H1 (cell line): Measurements from ENCODE around the gene HDGFL3. TPM values are rescaled to one million over a fixed set of nuclear protein-coding genes. Genes with fewer than 3 reads are reported as not detected.

Experiments used
- CTCF ChIA-PET: fragments of 300-600 bp; sonication (Branson Sonifier 250); formaldehyde crosslinking; loops from one replicate; lab custom pipeline; 2021; ENCODE audit not compliant: partially characterized antibody; lab: Charles Lee
- POLR2A ChIA-PET: fragments of 300-600 bp; sonication (Branson Sonifier 250); formaldehyde crosslinking; loops from one replicate; lab custom pipeline; 2021; ENCODE audit warnings: inconsistent platforms; ENCODE audit not compliant: partially characterized antibody; lab: Charles Lee
- DNase-seq, 2 experiments: peaks; one replicate each; pipeline versions ENCODE4 v3.0.0 to v3.0.0-alpha.2; 2010 to 2022; ENCODE audit warnings: low spot score in 2 of 2, low read depth in 1 of 2, mixed read lengths in 1 of 2
- FAIRE-seq: peaks from 2 replicates; lab custom pipeline; 2011; peaks lifted over from hg19 to GRCh38; lab: Jason Lieb, UNC
- H2AFZ ChIP-seq: 2 replicates; pipeline ENCODE4 v1.8.1; 2012; ENCODE audit warnings: low read length, inconsistent platforms
- H2AK5ac ChIP-seq: 2 replicates; pipeline ENCODE4 v1.6.1; 2013; ENCODE audit warnings: low read depth, low read length
- H2BK120ac ChIP-seq: replicated peaks from 2 replicates; pipeline ENCODE3; 2013; ENCODE audit warnings: low read depth, low read length, inconsistent platforms
- H2BK12ac ChIP-seq: 2 replicates; pipeline ENCODE4 v1.6.1; 2013; ENCODE audit warnings: low read depth, low read length
- H2BK15ac ChIP-seq: 2 replicates; pipeline ENCODE4 v1.6.1; 2013; ENCODE audit warnings: low read length
- H2BK20ac ChIP-seq: 2 replicates; pipeline ENCODE4 v1.6.1; 2013; ENCODE audit warnings: low read length
- H2BK5ac ChIP-seq: 2 replicates; pipeline ENCODE4 v1.6.1; 2013; ENCODE audit warnings: low read depth, low read length
- H3K14ac ChIP-seq: 2 replicates; pipeline ENCODE4 v1.6.1; 2013; ENCODE audit warnings: inconsistent platforms; ENCODE audit not compliant: insufficient read length
- H3K18ac ChIP-seq: 2 replicates; pipeline ENCODE4 v1.6.1; 2013; ENCODE audit warnings: low read length; ENCODE audit errors: extremely low read depth
- H3K23ac ChIP-seq: 2 replicates; pipeline ENCODE4 v1.6.1; 2013; ENCODE audit warnings: inconsistent platforms; ENCODE audit not compliant: insufficient read length
- H3K23me2 ChIP-seq: 2 replicates; pipeline ENCODE4 v1.6.1; 2013; ENCODE audit warnings: low read depth, low read length
- H3K27ac ChIP-seq: 2 replicates; pipeline ENCODE4 v1.6.1; 2011; ENCODE audit warnings: low read depth, low read length, inconsistent platforms
- H3K27me3 ChIP-seq, 4 experiments: replicated peaks in 1 of 4; 1 replicate in 1 of 4; 2 replicates in 3 of 4; pipeline versions ENCODE4 v1.6.1 to v1.8.1; 2011 to 2013; ENCODE audit warnings: low read length in 3 of 4, mild to moderate bottlenecking in 3 of 4, inconsistent platforms in 2 of 4, mixed read lengths in 2 of 4, moderate library complexity in 1 of 4; ENCODE audit not compliant: control insufficient read depth in 3 of 4, insufficient read depth in 3 of 4; ENCODE audit errors: extremely low read depth in 1 of 4
- H3K36me3 ChIP-seq, 4 experiments: 2 replicates each; pipeline versions ENCODE4 v1.6.1 to v1.8.1; 2011 to 2013; ENCODE audit warnings: mild to moderate bottlenecking in 4 of 4, low read length in 3 of 4, moderate library complexity in 2 of 4, control low read depth in 1 of 4, inconsistent platforms in 1 of 4; ENCODE audit not compliant: insufficient read depth in 4 of 4, control insufficient read depth in 2 of 4
- H3K4ac ChIP-seq: replicated peaks from 2 replicates; pipeline ENCODE3; 2013; ENCODE audit warnings: low read length, low read depth, mixed read lengths, inconsistent platforms; ENCODE audit not compliant: insufficient read length
- H3K4me1 ChIP-seq, 4 experiments: replicated peaks in 1 of 4; 1 replicate in 1 of 4; 2 replicates in 3 of 4; pipeline versions ENCODE4 v1.6.1 to v1.8.1; 2011 to 2013; ENCODE audit warnings: low read length in 3 of 4, inconsistent platforms in 2 of 4, mixed read lengths in 1 of 4; ENCODE audit not compliant: insufficient read depth in 4 of 4, control insufficient read depth in 3 of 4
- H3K4me2 ChIP-seq, 2 experiments: 2 replicates each; pipeline versions ENCODE4 v1.6.1 to v1.8.1; 2011 to 2013; ENCODE audit warnings: low read depth in 2 of 2, low read length in 2 of 2, control low read depth in 1 of 2, inconsistent platforms in 1 of 2, mild to moderate bottlenecking in 1 of 2; ENCODE audit not compliant: insufficient read depth in 1 of 2
- H3K4me3 ChIP-seq, 4 experiments: fragments of 200-600, 300-600 bp in 1 of 4; sonication (generic), shearing (Covaris generic), sonication (Bioruptor Twin) in 1 of 4; 2 replicates each; pipeline versions ENCODE4 v1.5.1 to v1.8.1; 2011 to 2016; ENCODE audit warnings: low read length in 4 of 4, low read depth in 3 of 4, control low read depth in 2 of 4, inconsistent platforms in 2 of 4, mild to moderate bottlenecking in 2 of 4, mixed read lengths in 1 of 4, moderate library complexity in 1 of 4; ENCODE audit not compliant: insufficient read depth in 2 of 4; ENCODE audit errors: extremely low read depth in 1 of 4
- H3K56ac ChIP-seq: replicated peaks from 2 replicates; pipeline ENCODE3; 2013; ENCODE audit warnings: low read depth, mild to moderate bottlenecking, mixed read lengths, low read length, inconsistent platforms; ENCODE audit not compliant: insufficient read length
- H3K79me1 ChIP-seq: 2 replicates; pipeline ENCODE4 v1.6.1; 2013; ENCODE audit warnings: low read depth, low read length, control low read depth
- H3K79me2 ChIP-seq, 2 experiments: 2 replicates each; pipeline versions ENCODE4 v1.6.1 to v1.8.1; 2012 to 2013; ENCODE audit warnings: low read length in 2 of 2, mild to moderate bottlenecking in 2 of 2, inconsistent platforms in 1 of 2; ENCODE audit not compliant: insufficient read depth in 2 of 2, control insufficient read depth in 1 of 2
- H3K9ac ChIP-seq, 4 experiments: replicated peaks in 1 of 4; 1 replicate in 1 of 4; 2 replicates in 3 of 4; pipeline versions ENCODE4 v1.6.1 to v1.8.1; 2011 to 2013; ENCODE audit warnings: low read depth in 3 of 4, low read length in 3 of 4, control low read depth in 2 of 4, mild to moderate bottlenecking in 2 of 4, moderate library complexity in 2 of 4, inconsistent platforms in 1 of 4; ENCODE audit errors: extremely low read depth in 1 of 4
- H3K9me3 ChIP-seq, 2 experiments: 2 replicates each; pipeline versions ENCODE4 v1.6.1 to v1.8.1; 2012 to 2013; ENCODE audit warnings: mild to moderate bottlenecking in 2 of 2, moderate library complexity in 2 of 2, control low read depth in 1 of 2, inconsistent platforms in 1 of 2, low read depth in 1 of 2, low read length in 1 of 2, mixed read lengths in 1 of 2; ENCODE audit not compliant: insufficient read depth in 2 of 2
- H4K20me1 ChIP-seq, 2 experiments: replicated peaks in 1 of 2; 2 replicates each; pipeline versions ENCODE3 to v1.8.1; 2011 to 2013; ENCODE audit warnings: inconsistent platforms in 2 of 2, low read length in 2 of 2, mild to moderate bottlenecking in 1 of 2; ENCODE audit not compliant: insufficient read depth in 2 of 2, control insufficient read depth in 1 of 2
- H4K5ac ChIP-seq: 2 replicates; pipeline ENCODE4 v1.6.1; 2013; ENCODE audit warnings: low read length, low read depth, mixed read lengths, inconsistent platforms; ENCODE audit not compliant: insufficient read length
- H4K8ac ChIP-seq: 2 replicates; pipeline ENCODE4 v1.8.0; 2013; ENCODE audit warnings: mild to moderate bottlenecking, moderate library complexity, low read length, inconsistent platforms; ENCODE audit not compliant: insufficient read depth; ENCODE audit errors: extremely low read depth
- H4K91ac ChIP-seq: replicated peaks from 2 replicates; pipeline ENCODE3; 2013; ENCODE audit warnings: low read length, mixed read lengths, inconsistent platforms; ENCODE audit not compliant: insufficient read length
- FOSL1 ChIP-seq: IDR thresholded peaks from 2 replicates; pipeline ENCODE4 v1.6.1; 2011; ENCODE audit warnings: mild to moderate bottlenecking, low read depth, low read length, moderate library complexity; ENCODE audit not compliant: insufficient read depth
- HDAC6 ChIP-seq: IDR thresholded peaks from one replicate; pipeline ENCODE4 v1.7.1; 2012; ENCODE audit warnings: low read depth, mild to moderate bottlenecking, inconsistent platforms, low read length, moderate library complexity
- JUND ChIP-seq: IDR thresholded peaks from 2 replicates; pipeline ENCODE4 v1.6.1; 2011; ENCODE audit warnings: mild to moderate bottlenecking, improper control_type of control experiment, low read length
- MAFK ChIP-seq: IDR thresholded peaks from 2 replicates; pipeline ENCODE4 v1.6.1; 2012; ENCODE audit warnings: low read depth, mild to moderate bottlenecking, improper control_type of control experiment, low read length
- NRF1 ChIP-seq: IDR thresholded peaks from 2 replicates; pipeline ENCODE4 v1.6.1; 2011; ENCODE audit warnings: mild to moderate bottlenecking, low read depth, low read length, improper control_type of control experiment
- PHF8 ChIP-seq: fragments of 200-600 bp; sonication (generic); conservative IDR thresholded peaks from 2 replicates; pipeline ENCODE4 v1.7.1; 2012; ENCODE audit warnings: low read depth, mild to moderate bottlenecking, inconsistent platforms, low read length, moderate library complexity
- RFX5 ChIP-seq: IDR thresholded peaks from 2 replicates; pipeline ENCODE4 v1.6.1; 2011; ENCODE audit warnings: low read depth, low read length, improper control_type of control experiment, borderline replicate concordance
- SIX5 ChIP-seq: IDR thresholded peaks from 2 replicates; pipeline ENCODE4 v1.6.1; 2011; ENCODE audit warnings: mild to moderate bottlenecking, low read depth, low read length
- SRF ChIP-seq: IDR thresholded peaks from 2 replicates; pipeline ENCODE4 v1.6.1; 2011; ENCODE audit warnings: mild to moderate bottlenecking, low read depth, low read length, moderate library complexity
- TAF1 ChIP-seq: IDR thresholded peaks from 2 replicates; pipeline ENCODE4 v1.6.1; 2011; ENCODE audit warnings: mild to moderate bottlenecking, low read depth, low read length
- TAF7 ChIP-seq: optimal IDR thresholded peaks from 2 replicates; pipeline ENCODE3; 2011; ENCODE audit warnings: low read depth, mild to moderate bottlenecking, inconsistent platforms, low read length, moderate library complexity, borderline replicate concordance
- YY1 ChIP-seq: IDR thresholded peaks from 2 replicates; pipeline ENCODE4 v1.6.1; 2011; ENCODE audit warnings: low read depth, mild to moderate bottlenecking, low read length
- WGBS, 2 experiments: shearing (Covaris generic) in 1 of 2; methylation state at CpG; one replicate each; pipeline versions ENCODE4 v1.1.6 to v1.1.7; 2013 to 2015; ENCODE audit warnings: low lambda C conversion rate in 2 of 2, mixed read lengths in 2 of 2, inconsistent platforms in 1 of 2, low coverage in 1 of 2, missing lambda C conversion rate in 1 of 2; ENCODE audit not compliant: insufficient replicate concordance in 2 of 2, insufficient coverage in 1 of 2, insufficient read length in 1 of 2; ENCODE audit errors: extremely low coverage in 1 of 2, missing lambda C conversion rate in 1 of 2; 5-methylcytosine and 5-hydroxymethylcytosine counted together
- polyA plus RNA-seq, 7 experiments: library from polyadenylated mRNA; depleted of rRNA in 3 of 7; stranded (reverse) in 5 of 7; unstranded in 2 of 7; fragments of >200 nt in 5 of 7; fragments of 200-250 nt in 2 of 7; gene quantifications; 1 replicate in 5 of 7; 2 replicates in 1 of 7; 4 replicates in 1 of 7; pipeline versions ENCODE4 v1.2.1 to v1.2.3, GENCODE V29; 2011 to 2013; ENCODE audit warnings: missing spikeins in 2 of 7, mixed read lengths in 2 of 7
- total RNA-seq: library from RNA; stranded (reverse); fragmentation: NEBNext Ultra II Directional; extraction: Animal tissue kit (Norgen Biotek cat#: 25700); gene quantifications from 2 replicates; pipeline ENCODE4 v1.2.1, GENCODE V29; 2021
- TF ChIP-seq, protein P1 (sequence below): IDR thresholded peaks from 2 replicates; pipeline ENCODE4 v1.6.1; 2012; ENCODE audit warnings: inconsistent platforms
- TF ChIP-seq, protein P2 (sequence below): IDR thresholded peaks from 2 replicates; pipeline ENCODE4 v1.6.1; 2012; ENCODE audit warnings: inconsistent platforms

The HDGFL3 gene
- total and polyA plus RNA-seq, 2 of the 8 experiments (the other 6 are each of a cell fraction or from before 2014, with no cell fraction given), result 14.1 to 149 TPM

DNA sequence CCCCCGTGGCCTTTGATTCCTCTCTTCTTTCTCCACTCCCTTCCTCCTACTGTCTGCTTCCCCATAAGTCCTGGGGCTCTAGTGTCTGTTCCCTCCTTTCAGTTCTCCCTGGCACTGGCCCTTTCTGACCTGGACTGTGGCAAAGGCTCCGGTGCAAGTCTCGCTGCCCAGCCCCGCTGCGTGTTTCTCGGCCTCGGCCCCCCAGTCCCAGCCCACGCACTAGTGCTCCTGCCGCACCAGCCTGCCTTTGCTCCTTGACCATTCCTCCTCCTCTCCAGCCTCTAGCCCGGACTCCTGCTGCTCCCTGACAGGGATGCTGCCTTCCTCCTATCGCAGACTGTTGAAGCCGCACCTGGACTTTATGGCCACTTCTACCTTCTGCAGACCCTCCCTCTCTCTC is 98.1 kb downstream of the HDGFL3 start:
- peaks cover 0 to 5% of the 10 kb centered on the region in 2 experiments for H4K20me1 ChIP-seq
- no peak overlapping the region for H2AK5ac ChIP-seq
- no peak overlapping the region for H3K9ac ChIP-seq
- no peak overlapping the region for H2BK12ac ChIP-seq
- TF ChIP-seq, protein P1, sequence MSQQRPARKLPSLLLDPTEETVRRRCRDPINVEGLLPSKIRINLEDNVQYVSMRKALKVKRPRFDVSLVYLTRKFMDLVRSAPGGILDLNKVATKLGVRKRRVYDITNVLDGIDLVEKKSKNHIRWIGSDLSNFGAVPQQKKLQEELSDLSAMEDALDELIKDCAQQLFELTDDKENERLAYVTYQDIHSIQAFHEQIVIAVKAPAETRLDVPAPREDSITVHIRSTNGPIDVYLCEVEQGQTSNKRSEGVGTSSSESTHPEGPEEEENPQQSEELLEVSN, result no peak
- no peak for TF ChIP-seq RFX5
- TF ChIP-seq JUND, result no peak
- no peak for TF ChIP-seq PHF8
- TF ChIP-seq NRF1, result no peak
- TF ChIP-seq SIX5, result no peak
- TF ChIP-seq, protein P2, sequence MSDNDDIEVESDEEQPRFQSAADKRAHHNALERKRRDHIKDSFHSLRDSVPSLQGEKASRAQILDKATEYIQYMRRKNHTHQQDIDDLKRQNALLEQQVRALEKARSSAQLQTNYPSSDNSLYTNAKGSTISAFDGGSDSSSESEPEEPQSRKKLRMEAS, result no peak
- no peak for TF ChIP-seq SRF
- TF ChIP-seq FOSL1, result no peak
- no peak for TF ChIP-seq TAF1
- no peak for TF ChIP-seq TAF7
- TF ChIP-seq YY1, result no peak
- no peak for TF ChIP-seq MAFK
- TF ChIP-seq HDAC6, result no peak
- 90% methylated on average over 12 of the region's 12 CpGs; no CpG with 5 or more reads in 1 of the 2 experiments for WGBS, 2 experiments
- no peak overlapping the region for H2BK15ac ChIP-seq
- FAIRE-seq (no peak), DNase-seq (no peak)
- H4K5ac ChIP-seq, result no peak overlapping the region
- H3K4ac ChIP-seq, result no peak overlapping the region
- no peaks in the 10 kb centered on the region for H3K79me1 ChIP-seq
- H2BK20ac ChIP-seq, result no peak overlapping the region
- no peak overlapping the region; a peak in 1 of 4 replicates for H3K4me2 ChIP-seq
- no peaks in the 10 kb centered on the region for H3K9me3 ChIP-seq
- no peak overlapping the region for H4K8ac ChIP-seq
- peaks cover 0 to 9% (median 4%) of the 10 kb centered on the region in 4 experiments; a peak in 3 of 7 replicates for H3K4me1 ChIP-seq
- H4K91ac ChIP-seq, result no peak overlapping the region
- ChIA-PET CTCF (interaction anchor here (0.8 to 1.1 kb wide), 2 partner anchors 10 to 98 kb away, joined by 4 to 7 read pairs; partner anchors contain the start of gene C15orf40), POLR2A (interaction anchor here (1.4 kb wide), 1 partner anchor 11 kb away, joined by 4 read pairs; no protein-coding TSS in a partner anchor)
- H3K27me3 ChIP-seq, result peaks cover 0 to 34% (median 25%) of the 10 kb centered on the region in 4 experiments; a peak in 6 of 7 replicates
- H3K23ac ChIP-seq, result no peak overlapping the region
- H3K27ac ChIP-seq, result no peak overlapping the region
- H3K4me3 ChIP-seq, result no peak overlapping the region
- H3K14ac ChIP-seq, result no peak overlapping the region
- H3K36me3 ChIP-seq, result no peaks in the 10 kb centered on the region
- no peak overlapping the region for H2BK120ac ChIP-seq
- H3K18ac ChIP-seq, result no peak overlapping the region; the same call in 1 of the 2 replicates
- peaks cover 13% of the 10 kb centered on the region; the same call in 1 of the 2 replicates for H3K23me2 ChIP-seq
- H3K56ac ChIP-seq, result no peak overlapping the region
- H2AFZ ChIP-seq, result no peak overlapping the region
- no peak overlapping the region for H2BK5ac ChIP-seq
- no peaks in the 10 kb centered on the region for H3K79me2 ChIP-seq
